NCI-H748 treated with DMSO at 0.1 percent for 48 hours (cell line): ENCODE results near the gene TUBGCP4.
"Not testable (repeated sequence)": the region's sequence is repeated elsewhere in the genome, so short reads cannot be mapped to it uniquely, and the experiment has no call there.

ENCODE experiments used
- DNase-seq: peaks from one replicate; lab custom pipeline; 2025; lab: John Stamatoyannopoulos, UW

TUBGCP4 gene

DNA sequence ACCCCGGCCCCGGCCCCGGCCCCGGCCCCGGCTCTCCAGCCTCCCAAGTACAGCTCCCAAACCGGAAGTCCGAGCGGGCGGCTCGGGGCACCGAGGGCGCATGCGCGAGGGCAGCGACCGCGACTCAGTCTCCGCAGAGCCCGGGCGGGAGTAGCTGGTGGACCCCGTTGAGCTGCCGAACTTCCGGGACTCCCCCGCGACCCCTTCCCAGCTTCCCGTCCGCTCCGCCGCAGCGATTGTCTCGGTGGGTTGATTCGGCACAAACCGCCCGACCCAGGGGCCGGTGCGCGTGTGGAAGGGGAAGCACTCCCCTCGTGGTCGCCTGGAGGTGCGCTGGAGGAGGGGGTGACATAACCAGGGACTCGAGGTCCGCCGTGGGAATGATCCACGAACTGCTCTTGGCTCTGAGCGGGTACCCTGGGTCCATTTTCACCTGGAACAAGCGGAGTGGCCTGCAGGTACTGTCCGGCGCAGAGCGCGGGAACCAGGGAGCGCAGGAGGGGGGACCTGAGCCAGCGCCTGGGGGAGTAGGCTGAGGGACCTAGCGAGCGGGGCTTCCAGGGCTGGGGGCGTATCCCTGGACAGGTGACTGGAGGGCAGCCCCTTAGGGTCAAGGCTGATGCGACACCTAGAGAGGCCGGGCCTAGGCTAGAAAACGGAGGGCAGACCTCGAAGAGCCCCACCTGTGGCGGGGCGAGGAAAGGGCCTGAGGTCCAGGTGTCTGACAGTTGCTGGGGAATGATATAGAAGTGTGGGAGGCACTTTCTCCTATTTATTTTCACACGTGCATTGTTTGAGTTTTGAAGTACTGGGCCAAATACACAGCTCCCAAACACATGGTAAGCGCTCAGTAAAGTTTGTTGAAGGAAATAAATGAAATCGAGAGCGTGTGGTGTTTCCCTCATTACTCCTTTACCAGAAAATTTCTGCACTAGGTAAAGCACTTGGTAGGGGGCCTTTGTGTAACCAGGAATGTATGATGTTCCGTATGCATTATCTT lies at the start of gene TUBGCP4, which contains the start of gene ZSCAN29:
TUBGCP4 (plus strand) TSS at position 127 of the 1,000 bp plus-strand sequence; CDS start at position 381, 254 bp downstream.
ZSCAN29 (minus strand) TSS at position 69 of the 1,000 bp plus-strand sequence. CDS start 1,130 bp downstream, outside the sequence.
- DNase-seq = peak; percentile 26

DNA sequence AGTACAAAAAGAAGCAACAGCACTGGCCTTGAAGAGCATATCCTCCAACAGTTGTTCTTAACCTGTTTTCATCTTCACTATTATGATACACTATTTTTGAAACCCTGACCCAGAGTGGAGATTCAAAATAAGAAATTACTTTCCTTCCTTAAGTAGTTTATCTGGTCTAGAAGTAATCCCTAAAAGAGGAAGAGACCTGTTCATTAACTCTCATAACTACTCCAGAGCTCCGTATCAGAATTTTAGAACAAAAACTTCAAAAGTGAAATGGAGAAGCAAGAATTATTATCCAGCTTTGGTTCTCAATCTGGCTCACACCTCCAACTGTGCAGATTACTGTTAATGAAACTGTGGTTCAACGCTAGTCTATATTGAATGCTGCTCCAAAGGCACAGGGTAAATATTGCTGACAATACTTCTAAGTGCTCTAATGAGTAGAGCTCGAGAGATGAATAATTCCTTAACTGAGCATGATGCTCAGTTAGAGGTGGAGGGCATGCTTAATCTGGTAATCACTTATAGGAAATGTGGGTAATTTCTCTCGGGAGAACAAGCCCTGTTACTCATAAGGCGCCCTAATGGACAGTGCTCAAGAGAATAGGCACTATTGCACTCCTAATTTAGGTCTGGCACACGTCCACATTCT lies 45.7 kb upstream of the TUBGCP4 start:
- DNase-seq = no peak

DNA sequence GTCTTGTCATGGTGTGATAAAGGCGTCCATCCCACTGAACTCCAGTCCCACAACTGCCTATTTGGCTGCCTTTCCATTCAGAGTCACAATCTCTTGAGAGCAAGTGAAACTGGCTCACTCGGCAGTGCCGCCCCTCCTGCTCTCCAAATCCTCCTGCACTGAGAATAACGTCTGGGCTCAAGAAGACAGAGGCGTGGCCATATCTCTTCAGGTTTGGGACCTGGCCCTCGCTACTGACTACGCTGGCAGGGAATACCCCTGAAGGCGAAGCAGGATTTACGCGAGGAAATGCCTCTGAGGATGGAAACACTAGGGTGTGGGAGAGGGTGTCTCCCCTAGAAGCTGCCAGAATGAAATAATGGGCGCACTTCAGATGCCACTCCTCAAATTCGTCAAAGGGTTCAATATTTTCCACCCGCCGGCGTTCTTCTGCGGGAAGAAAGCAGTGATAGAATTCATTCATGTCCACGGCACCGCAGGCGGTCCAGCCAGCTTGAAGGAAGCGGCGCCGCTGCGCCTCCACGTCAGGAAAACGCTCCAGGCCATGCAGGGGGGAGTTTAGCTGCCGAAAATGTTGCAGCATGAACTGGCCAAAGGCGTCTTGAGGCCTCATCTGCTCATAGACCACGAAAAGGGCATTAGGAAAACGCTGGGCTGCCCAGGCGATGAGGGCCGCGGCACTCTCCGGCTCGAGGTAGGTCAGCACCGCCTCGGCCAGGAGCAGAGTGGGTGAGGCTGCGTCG lies 41.5 kb upstream of the TUBGCP4 start:
- no peak for DNase-seq

DNA sequence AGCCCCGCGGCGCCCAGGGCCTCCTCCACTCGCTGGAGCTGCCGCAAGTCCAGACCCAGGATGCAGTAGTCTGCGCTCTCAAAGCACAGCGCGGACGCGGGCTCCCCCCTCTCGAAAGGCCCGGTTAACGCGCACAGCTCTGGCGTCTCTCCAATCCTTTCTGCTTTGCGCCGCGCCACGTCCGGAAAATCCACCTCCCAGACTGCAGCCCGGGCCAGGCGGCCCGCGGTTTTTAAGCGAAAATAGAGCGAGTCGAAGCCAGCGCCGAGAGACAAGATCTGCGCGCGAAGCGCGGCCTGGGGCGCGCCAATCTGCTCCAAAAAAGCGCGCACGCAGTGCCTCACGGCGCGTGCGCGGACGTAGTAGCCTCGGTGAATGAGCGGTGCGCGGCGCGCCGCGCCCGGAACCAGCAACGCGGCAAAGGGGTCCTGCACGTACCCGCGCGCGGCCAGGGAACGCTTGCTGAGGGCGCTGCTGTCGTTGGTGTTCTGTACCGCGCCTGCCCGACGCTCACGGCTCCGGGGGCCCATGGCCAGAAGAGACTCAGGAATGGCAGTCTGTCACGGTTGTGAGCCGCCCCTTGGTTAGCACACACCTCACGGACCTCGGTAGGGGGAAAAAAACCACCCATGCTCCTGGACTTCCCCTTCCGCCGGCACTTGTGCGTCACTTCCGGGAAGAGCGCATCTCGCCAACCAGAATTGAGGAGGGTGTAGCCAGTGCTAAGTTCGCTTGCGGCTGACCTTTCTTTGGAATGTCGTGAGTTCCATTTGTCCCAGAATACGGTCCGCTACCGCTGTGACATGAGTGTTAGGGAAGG lies 40.7 kb upstream of the TUBGCP4 start, which contains the start of gene LCMT2:
LCMT2 (minus strand) TSS at position 614 of the 820 bp plus-strand sequence; CDS start at position 530, 84 bp downstream.
- peak; percentile 64 for DNase-seq

GRCh38 chr15:43330780-43331087 lies 40.2 kb upstream of the TUBGCP4 start:
- no peak for DNase-seq

- DNase-seq = no peak
These were observed 24.6 kb upstream of the TUBGCP4 start for GRCh38 chr15:43346305-43346704.

- DNase-seq = no peak
These were observed 23.8 kb upstream of the TUBGCP4 start for GRCh38 chr15:43347114-43347513.

- no peak for DNase-seq
These were observed 18.1 kb upstream of the TUBGCP4 start for GRCh38 chr15:43352693-43353382.

GRCh38 chr15:43360821-43361220 lies 10.1 kb upstream of the TUBGCP4 start:
- DNase-seq = no peak

GRCh38 chr15:43361313-43361903 lies 9.5 kb upstream of the TUBGCP4 start:
- DNase-seq = no peak

DNA sequence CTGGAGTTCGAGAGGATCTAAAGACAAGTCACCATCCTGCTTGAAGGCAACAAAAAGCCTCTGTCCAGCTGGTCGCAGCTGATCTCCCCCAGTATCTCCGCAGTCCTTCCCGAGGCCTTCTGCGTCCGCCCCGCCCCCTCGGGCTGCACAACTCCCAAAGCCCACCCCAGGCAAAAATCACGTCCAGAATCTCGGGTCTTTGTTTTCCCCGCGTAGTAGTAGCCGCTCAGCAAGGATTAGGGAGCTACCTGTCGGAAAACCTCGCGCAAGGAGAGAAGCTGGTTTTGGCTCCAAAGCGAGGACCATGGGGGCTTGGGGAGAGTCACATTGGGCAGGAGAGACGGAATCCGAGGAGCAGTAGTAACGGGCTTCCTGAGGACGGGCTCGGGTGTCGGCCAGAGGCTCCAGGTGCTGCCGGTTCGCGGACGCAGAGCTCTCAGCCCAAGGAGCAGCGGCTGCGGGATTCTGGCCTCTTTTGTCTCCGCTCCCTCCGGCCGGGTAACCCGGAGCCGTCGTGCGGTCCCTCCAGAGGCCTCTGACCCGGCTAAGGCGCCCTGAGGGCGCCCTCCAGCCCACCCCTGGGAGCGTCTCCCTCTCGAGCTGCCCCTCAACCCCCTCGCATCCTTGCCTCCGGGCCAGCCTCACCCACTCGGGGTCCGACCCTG lies 459 bp upstream of the TUBGCP4 start:
- DNase-seq = no peak

DNA sequence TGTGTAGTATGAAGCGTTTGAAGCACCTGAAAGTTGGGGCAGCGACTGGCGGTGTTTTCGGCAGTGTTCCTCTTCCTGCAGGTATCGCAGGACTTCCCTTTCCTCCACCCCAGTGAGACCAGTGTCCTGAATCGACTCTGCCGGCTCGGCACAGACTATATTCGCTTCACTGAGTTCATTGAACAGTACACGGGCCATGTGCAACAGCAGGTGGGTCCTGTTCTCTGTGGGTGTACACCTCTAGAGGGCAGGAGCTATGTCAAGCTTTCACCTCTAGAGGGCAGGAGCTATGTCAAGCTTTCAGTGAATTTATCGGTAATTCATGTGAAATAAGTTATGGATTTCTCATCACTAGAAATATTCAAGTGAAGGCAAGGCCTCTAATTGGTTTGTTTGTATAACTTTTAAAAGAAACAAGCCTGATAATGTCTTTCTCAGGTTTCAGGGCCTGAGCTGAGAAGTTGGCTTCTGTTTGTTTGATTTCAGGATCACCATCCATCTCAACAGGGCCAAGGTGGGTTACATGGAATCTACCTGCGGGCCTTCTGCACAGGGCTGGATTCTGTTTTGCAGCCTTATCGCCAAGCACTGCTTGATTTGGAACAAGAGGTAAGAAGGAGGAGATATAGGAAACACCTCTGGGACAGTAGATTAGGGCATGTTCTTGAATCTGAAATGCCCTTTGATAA lies 5.3 kb downstream of the TUBGCP4 start:
- DNase-seq = no peak

- DNase-seq = no peak
These were observed 7.7 kb downstream of the TUBGCP4 start for GRCh38 chr15:43378601-43379000.

- DNase-seq = no peak
These were observed 11.4 kb downstream of the TUBGCP4 start for GRCh38 chr15:43382310-43382709.

DNA sequence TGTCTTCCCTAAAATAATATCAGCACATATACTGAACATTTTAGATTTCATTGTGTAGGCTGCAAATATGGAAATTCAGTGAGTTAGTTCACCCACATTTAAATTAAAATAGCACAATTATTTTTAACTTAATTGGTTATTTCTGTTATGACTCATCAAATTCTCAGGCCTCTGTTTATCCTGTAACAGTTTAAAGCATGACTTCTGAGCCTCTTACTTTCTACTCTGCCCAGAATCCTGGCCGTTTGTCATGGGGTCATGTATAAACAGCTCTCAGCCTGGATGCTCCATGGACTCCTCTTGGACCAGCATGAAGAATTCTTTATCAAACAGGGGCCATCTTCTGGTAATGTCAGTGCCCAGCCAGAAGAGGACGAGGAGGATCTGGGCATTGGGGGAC lies 12.2 kb downstream of the TUBGCP4 start:
- DNase-seq = no peak

- no peak for DNase-seq
These were observed 19.8 kb downstream of the TUBGCP4 start for GRCh38 chr15:43390723-43391122.

GRCh38 chr15:43393592-43393991 lies 22.7 kb downstream of the TUBGCP4 start:
- DNase-seq = not testable (repeated sequence)

GRCh38 chr15:43402255-43402654 lies 31.4 kb downstream of the TUBGCP4 start:
- no peak for DNase-seq

DNA sequence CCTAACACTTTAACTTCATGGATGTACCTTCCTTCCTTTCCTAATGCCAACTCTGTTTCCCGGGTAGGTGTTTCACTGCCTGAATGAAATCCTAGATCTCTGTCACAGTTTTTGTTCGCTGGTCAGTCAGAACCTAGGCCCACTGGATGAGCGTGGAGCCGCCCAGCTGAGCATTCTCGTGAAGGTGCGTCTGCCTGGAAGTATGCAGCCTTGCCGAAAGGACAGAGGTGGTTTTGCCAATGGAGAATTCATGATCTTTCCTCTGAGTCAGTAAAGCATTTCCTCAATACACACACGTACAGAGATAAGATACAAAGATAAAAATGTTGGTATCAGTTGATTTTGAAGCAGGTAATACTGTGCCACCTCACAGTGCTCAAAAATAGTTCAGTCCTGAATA lies 32.7 kb downstream of the TUBGCP4 start:
- DNase-seq = no peak
